GM10266 (cell line): Measurements from ENCODE around the gene MAPK13.
A peak's percentile ranks its signal among the peaks of the same experiment; 100 is the strongest.
"Not testable (repeated sequence)": the region's sequence is repeated elsewhere in the genome, so short reads cannot be mapped to it uniquely, and the experiment has no call there.

ENCODE experiments used
- DNase-seq: peaks from one replicate; pipeline ENCODE4 v3.0.0; 2012; ENCODE audit errors: extremely low spot score
- TF ChIP-seq, protein P1 (sequence below): IDR thresholded peaks from 2 replicates; pipeline ENCODE4 v1.5.1; 2012; ENCODE audit warnings: mild to moderate bottlenecking, low read depth; ENCODE audit not compliant: control insufficient read depth, insufficient read depth; ENCODE audit errors: missing control alignments

MAPK13 gene

GRCh38 chr6:36129941-36130666 lies at the start of gene MAPK13:
MAPK13 (plus strand) TSS chr6:36130513; CDS start chr6:36130583, 70 bp downstream.
- no peak for DNase-seq
- TF ChIP-seq, protein P1, sequence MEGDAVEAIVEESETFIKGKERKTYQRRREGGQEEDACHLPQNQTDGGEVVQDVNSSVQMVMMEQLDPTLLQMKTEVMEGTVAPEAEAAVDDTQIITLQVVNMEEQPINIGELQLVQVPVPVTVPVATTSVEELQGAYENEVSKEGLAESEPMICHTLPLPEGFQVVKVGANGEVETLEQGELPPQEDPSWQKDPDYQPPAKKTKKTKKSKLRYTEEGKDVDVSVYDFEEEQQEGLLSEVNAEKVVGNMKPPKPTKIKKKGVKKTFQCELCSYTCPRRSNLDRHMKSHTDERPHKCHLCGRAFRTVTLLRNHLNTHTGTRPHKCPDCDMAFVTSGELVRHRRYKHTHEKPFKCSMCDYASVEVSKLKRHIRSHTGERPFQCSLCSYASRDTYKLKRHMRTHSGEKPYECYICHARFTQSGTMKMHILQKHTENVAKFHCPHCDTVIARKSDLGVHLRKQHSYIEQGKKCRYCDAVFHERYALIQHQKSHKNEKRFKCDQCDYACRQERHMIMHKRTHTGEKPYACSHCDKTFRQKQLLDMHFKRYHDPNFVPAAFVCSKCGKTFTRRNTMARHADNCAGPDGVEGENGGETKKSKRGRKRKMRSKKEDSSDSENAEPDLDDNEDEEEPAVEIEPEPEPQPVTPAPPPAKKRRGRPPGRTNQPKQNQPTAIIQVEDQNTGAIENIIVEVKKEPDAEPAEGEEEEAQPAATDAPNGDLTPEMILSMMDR = no peak

DNA sequence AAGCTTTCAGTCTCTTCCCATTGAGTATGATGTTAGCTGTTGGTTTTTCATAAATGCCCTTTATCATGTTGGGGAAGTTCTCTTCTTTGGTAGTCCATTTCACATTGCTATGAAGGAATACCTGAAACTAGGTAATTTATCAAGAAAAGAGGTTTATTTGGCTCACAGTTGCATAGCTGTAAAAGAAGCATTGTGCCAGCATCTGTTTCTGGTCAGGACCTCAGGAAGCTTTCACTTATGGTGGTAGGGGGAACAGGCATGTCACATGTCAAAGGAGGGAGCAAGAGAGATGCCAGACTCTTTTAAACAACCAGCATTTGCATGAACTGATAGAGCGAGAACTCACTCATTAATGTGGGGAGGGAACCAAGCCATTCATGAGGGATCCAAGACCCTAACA lies 48.0 kb upstream of the MAPK13 start:
- no peak for DNase-seq
- TF ChIP-seq, protein P1 = no peak

- TF ChIP-seq, protein P1 = no peak
- DNase-seq = no peak
Measured at GRCh38 chr6:36083446-36083845, 46.9 kb upstream of the MAPK13 start.

GRCh38 chr6:36088204-36088603 lies 42.1 kb upstream of the MAPK13 start:
- DNase-seq = not testable (repeated sequence)

GRCh38 chr6:36089048-36089447 lies 41.3 kb upstream of the MAPK13 start:
- no peak for DNase-seq
- TF ChIP-seq, protein P1 = no peak

DNA sequence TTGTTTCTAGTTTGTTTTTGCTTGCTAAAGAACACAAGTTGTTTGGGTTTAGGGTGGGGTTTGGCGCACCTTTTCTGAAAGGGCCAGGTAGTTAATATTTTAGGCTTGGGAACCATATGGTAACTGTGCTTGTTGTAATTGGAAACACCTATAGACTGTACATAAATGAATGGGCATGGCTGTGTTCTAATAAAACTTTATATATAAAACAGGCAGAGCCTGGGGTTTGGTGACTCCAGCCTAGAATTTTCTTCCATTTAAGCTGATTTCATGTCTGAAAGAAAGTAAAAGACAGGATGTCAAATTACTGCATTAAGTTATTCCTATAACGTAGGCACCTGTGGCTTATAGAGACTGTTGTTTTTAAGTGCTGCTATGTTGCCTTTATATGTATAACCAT lies 36.1 kb upstream of the MAPK13 start:
- DNase-seq = no peak
- TF ChIP-seq, protein P1 = no peak

DNA sequence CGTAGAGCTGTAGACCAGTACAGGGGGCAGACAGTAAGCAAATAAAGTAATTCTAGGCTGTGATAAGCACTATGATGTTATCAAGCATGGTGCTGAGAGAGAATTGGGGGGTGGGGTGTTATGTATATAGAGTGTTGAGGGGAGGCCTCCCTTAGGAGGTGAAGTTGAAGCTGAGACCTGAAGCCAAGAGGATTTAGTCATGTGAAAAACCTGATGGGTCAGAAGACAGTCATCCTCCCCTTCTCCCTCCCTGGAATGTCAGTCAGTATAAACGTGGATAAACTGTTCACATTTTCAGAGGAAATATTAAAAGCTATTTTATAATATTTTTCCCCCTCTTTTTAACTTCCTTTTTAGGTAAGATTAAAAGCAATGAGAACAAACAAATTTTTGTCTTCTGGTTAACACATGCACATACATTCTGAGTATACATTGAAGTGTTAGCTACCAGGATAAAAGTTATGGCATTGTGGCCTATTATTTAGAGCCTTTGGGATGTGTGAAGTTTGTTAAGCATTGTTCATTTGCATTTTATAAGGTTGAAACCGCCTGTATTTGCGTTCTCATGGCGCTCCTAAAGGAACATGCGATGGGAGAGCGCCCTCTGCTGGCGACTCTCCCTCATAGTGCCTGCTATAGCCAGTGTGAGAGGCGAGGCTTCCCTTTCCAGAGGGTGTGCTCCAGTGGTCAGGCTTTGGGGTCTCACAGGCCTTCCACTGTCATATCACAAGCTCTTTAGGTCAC lies 35.4 kb upstream of the MAPK13 start:
- DNase-seq = peak; percentile 57
- TF ChIP-seq, protein P1 = peak; percentile 89
